Activated CD8-positive, alpha-beta memory T cell treated with anti-CD3 and anti-CD28 coated beads for 4 hours (primary cell): ENCODE data around the gene DHRS1.

Source experiments
- DNase-seq, 2 donors: peaks; one replicate each; pipeline ENCODE4 v3.0.0-alpha.2; 2020; ENCODE audit warnings: low read depth in 2 of 2

DHRS1 gene

DNA sequence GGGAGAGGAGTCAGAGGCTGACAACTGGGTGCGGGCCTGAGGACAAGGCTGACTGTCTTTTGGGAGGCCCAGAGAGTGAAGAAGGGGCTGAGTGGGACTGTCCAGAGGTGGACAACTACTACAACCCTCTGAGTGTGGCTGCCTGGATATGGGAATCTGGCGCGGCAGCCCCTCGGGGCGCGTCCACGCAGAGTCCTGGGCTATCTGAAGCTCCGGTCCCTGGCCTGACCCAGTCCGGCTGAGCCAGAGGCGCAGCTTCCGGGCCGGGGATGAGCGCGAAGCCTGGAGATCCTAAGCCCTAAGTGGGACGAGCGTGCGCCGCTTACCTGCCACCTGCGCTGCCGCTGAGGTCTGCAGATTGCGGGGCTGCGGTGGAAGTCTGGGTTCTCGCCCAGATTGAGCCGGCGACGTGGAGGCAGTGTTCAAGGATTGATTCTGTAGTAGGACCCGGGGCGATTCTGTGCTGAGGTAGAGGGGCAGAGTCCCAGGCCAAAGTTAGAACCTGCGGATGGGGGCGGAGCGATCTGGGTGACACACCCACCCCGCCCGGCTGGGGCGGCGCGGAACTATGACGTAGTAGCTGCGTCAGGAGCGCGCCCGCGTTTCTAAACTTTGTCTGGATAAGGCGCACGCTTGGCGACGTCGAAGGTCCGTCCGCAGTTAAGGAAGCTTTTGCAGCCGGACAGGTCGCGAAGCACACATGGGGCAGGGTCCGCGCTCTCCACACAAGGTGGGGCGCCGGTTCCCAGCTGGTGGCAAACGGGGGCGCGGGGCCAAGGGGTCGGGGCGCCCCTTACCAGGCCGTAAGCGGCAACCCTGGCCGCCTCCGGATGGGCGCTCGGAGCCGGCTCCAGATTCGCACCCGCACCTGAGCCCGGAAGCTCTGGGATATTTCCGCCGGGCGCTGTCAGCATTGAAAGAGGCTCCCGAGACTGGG is at the start of gene DHRS1, which contains the start of gene NOP9:
TSS of gene DHRS1 (minus strand) at position 526 of the 937 bp plus-strand sequence. CDS start 674 bp downstream, outside the sequence.
TSS of gene NOP9 (plus strand) at position 596 of the 937 bp plus-strand sequence. CDS start at position 701, 105 bp downstream.
- DNase-seq, result peak; percentile 81 to 85

DNA sequence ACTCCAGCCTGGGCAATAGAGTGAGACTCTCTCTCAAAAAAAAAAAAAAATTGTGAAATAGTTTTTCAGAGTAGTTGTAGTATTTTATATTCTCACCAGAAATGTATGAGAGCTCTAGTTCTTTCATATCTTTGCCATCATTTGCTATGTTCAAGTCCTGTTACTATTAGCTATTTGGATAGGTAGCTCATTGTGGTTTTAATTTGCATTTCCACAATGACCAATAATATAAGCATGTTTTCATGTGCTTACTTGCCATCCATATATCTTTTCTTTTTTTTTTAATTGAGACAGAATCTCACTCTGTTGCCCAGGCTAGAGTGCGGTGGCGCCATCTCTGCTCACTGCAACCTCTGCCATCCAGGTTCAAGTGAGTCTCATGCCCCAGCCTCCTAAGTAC is 48.6 kb upstream of the DHRS1 start:
- no peak for DNase-seq

DNA sequence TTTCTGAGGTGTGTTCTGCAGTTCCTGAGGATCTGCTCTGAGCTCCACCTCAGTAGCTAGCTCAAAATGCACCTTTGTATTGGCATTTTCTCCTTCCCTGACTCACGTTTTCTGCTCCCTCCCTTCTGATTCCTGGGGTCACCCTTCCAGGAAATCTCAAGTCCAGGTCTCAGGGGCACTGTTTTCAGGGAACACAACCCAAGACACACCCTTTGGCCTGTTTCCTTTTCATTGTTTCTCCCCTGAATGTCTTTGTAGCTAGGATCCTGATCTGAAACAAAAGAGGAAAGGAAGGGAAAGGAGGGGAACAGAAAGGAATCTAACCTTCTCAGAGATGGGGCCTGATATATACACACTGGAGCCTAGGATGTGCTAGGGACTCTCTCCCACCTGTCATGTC is 47.6 kb upstream of the DHRS1 start:
- no peak for DNase-seq

DNA sequence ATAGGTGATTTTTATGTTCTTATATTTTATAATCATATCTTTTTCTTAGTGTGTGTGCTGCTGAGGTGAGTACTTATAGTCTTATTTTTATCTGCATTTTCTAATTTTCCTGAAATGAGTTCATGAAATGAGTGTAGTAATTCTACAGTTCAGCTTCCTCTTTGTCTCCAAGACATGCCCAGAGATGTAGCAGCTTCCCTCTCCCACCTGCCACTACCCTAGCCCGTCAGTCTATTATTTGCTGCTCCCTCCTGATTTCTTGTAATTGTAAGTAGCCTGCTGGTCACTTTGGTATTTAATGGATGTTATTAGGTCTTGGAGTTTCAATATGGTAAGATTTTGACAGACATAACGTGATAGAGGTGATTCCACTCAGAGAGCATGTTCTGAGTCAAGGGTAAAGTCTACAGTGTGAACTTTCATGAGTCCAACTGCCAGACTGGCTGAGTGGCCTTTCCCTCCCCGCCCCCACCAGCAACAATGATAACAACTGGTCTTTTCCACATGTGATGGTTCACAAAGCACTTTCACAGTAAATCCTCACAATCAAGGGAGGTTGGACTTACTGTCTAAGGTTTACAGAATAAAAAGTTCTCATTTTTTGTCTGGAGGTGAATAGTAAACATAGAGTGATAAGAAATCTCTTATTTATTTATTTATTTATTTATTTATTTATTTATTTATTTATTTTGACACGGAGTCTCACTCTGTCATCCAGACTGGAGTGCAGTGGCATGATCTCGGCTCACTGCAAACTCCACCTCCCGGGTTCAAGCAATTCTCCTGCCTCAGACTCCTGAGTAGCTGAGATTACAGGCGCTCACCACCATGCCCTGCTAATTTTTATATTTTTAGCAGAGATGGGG is 44.4 kb upstream of the DHRS1 start:
- no peak for DNase-seq

DNA sequence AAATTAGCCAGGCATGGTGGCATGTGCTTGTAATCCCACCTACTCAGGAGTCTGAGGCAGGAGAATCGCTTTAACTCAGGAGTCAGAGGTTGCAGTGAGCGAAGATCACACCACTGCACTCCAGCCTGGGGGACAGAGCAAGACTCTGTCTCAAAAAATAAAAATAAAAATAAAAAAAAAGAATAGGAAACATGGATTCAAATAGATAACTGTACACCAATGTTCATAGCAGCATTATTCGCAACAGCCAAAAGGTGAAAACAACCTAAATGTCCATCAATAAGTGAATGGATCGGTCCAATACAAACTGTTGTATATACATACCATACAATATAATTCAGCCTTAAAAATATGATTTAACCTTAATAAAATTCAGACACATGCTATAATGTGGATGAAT is 43.3 kb upstream of the DHRS1 start:
- DNase-seq, result no peak

DNA sequence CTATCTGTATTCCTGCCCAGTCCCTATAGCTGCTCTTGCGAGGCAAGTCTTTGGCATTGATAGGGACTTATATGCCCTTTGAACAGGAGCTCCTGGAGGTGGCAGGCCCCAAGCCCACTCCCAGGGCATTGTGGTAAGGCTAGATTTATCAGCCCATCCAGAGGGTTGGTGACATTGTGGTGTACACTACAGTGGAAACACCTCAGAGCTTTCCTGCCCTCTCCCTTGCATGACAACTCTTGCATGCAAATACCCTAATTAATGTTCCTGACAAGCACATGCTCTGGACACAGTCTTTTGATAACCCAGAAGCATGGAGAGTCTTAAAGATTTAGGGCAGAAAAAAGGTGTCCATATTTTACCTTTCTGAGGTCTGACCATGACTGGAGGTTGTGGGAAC is 41.0 kb upstream of the DHRS1 start:
- no peak for DNase-seq

DNA sequence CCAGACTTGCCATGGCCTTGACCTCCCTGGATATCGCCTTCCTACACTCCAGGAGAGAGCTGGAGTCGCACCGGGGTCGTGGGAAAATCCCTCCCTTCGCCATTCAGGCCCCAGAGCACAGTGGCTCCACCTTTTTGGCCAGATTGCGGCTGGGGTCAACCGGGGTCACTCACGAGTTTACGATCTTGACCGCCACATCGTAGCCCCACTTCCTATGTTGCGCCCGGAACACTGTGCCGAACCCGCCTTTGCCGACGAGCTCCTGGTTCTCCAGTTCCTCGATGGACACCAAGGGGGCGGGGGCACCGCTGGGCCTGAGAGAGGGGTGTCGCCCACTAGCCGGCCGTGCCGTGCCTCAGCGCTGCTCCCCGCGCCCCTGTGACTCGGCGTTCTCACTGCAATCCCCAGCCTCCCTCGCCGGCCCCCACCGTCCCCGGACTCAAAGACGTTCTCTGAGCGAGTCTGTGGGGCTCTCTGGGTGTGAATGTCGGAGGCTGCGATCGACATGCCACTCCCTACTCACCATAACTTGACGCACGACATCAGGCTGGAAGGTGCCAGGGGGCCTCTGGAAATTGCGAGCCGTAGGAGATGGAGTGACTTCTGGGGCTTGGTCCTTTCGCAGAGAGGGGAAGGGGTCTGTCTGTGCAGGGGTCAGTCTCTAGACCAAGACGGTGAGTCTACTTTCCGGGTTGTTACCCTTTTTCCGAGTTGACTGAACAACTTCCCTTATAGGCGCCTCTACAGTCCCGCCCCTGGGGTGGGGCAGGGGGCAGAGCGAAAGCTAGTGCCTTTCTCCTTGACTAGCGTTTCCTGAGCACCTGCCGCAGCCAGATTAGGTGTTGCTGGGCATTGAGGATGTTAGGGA is 39.9 kb upstream of the DHRS1 start, which contains the start of gene RIPK3:
TSS of gene RIPK3 (minus strand) at position 708 of the 868 bp plus-strand sequence. CDS start at position 543, 165 bp downstream.
- peak; percentile 32 to 38 for DNase-seq

DNA sequence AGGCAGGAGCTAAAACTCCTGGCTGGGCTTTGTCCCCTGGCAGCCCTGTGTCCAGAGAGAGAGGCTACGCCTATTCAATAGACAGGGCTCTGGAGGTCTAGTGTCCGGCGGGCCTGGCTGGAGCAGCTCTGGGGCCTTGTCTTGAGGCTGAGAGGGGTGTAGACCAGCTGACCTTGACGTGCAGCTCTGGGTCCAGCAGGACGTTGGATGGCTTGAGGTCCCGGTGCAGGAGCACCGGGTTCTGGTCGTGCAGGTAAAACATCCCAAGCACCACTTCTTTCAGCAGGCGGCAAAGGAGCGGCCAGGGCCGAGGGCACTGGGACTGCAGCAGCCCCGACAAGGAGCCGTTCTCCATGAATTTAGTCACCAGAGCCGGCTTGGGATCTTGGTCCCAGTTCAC is 39.3 kb upstream of the DHRS1 start:
- no peak for DNase-seq

DNA sequence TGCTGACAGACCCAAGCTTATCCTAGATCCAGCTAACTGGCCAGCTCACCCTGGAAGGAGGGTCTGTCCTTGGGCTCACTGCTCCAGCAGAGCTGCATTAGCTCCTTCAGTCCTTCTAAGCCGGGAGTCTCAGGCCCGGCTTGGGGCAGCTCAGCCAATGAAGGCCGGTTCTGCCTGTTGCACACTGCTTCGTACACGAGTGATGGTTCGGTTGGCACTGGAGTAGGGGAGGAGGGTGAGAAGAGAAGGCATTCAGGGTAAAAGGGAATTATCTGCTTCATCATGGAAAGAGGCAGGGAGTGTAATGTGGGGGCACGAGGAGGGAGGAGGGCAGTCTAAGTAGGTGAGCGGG is 38.2 kb upstream of the DHRS1 start:
- DNase-seq, result no peak

DNA sequence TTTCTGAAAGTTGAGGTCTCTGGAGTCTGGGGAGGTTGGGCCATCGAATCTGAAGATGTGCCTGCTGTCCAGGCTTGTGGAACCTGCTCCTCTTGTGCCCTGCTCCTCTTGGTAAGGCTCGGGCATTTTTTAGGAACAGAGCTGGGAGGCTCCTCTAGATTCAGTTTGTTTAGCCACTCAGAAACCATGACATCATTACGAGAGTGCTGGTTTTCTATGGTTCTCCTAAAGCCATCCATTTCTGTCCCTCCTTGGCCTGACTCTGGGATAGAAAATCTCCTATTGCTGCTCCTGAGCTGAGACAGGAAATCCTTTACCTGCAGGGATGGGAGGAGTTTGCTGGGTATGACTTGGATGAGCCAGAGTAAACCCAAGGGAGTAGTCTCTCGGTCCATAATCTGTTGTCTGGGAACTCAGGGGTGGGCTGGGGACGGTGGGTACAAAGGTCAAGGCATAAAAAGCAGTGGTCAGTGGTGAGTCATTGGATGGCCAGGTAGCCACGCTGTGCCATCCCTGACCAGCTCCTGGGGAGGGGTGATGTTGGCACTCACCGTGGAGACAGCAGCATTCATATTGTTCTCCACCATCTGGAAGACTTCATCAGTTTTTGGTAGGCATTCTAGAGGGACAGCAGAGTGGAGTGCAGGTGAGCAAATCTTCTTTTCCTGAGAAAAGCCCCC is 37.7 kb upstream of the DHRS1 start:
- DNase-seq, result no peak

DNA sequence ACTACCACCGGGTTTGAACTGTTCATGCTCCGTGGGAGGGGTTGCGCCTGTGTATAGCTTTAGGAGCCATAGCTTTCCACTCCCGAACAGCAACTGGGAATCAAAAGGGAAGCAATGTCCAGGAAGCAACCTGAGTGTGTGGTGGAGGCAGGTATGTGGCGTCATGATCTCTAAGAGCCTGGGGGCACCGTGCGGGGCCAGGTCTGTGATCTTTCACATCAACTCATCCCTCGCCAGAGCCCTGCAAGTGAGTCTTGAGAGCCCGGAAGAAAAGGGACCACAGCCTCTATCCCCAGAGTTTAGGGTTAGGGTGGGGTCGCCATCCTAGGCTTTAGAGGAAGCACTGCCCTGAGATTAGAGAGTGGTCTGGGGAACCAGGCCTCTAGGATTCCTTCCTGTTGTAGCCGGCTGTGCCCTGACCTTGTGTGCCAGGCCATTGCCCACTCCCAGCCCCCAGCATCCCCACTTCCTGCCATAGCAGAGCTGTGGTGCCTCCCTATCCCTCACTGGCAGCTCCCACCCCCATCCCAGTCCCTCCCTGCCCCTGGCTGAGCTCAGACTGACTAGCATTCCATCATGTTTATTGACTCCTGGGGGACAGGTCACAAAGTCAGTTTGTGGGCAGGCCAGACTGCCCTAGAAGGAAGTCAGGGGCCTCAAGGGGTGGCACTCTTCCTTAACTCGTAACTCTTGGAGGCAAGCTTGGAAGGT is 36.0 kb upstream of the DHRS1 start:
- DNase-seq, result no peak

DNA sequence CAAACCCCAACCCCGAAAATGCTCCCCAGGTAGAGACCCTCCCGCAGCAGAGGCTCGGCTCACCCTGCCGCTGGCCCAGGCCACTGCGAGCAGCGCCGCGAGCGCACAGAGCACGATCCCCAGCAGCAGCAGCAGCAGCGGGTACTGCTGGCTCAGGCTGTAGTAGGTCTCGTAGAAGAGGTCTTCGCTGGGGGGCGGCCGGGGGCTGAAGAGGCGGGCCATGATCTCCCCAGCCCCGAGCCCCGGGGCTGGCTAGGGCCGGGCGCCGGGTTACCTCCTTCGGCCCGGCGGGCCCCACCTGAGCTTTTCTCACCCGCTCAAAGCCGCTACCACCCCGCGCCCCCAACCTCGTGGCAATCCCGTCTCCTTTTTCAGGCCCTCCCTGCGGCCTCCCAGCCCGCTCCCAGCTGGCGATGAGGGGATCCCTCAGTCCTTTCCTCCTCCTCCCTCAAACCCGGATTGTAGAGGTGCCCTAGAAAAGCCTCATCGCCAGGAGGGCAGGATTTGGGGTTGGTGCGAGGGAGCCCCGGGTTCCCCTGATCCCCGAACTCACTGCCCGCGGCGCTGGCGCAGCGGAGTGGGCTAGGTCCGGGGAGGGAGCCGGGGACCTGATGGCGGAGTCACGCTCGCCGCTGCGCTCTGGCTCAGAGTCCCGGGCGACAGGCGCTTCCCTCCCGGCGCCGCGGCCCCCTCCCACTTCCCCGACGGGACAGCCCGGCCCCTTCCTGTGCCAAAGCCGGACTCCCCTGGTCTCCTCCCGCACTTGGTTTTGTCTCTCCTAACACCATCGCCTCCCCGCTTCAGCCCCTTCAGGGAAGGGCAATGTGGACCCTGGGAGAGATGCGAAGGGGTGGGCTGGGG is 35.1 kb upstream of the DHRS1 start, which contains the start of gene ADCY4:
TSS of gene ADCY4 (minus strand) at position 641 of the 861 bp plus-strand sequence. CDS start at position 222, 419 bp downstream.
- DNase-seq, result no peak

DNA sequence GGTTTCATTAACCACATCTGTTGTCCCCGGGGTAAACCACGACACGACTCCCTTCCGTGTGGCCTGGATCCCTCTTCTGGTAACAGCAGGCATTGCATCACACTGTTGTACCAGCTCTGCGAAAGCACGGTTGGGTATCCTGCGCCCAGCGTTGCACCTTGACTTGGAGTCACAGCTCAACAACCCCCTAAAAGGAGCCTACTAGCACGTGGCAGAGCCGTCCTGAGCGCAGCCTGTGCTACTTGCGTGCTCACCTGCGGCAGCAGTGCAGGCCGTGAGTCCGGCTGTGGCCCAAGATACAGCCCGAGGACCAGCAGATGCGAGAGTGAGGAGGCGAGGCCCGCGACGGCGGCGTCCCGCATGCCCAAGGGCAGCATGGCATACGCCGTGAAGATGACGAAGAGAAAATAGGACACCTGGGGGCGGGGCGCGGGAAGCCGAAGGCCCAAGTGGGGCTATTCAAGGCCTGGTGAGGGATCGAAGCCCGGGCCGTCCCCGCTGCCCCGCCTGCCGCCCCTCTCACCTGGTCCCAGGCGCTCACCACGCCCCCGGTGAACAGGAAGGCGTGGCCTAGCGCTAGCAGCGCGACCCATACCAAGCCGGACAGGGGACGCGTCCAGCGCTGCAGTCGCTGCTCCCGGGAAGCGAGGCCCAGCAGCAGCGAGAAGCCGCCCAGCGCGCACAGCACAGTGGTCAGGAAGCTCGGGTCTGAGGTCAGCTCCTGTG is 32.9 kb upstream of the DHRS1 start:
- DNase-seq, result peak; percentile 71 to 75

DNA sequence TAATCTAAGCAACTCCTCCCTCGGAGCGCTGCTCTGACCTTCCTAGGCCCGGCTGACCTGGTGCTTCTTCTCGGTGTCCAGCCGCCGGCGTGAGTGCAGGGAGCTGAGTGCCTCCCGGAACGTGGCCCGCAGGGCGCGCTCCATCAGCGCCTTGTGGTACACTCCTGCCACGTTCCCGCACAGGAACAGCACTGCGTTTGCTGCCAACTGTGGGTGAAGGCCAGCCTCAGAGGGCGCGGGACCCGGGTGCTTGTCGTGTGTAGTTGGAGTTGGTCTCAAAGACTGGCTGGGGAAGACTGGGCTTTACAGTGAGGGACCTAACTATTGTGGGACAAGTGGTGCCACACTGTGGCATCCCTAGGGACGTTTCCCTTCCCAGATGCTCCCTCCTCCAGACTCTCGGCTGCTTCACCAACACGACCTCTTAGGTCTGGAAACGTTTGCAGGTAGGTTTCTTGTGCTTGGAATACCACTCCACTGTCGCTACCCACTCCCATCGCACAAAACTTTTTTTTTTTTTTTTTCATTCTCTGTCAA is 32.2 kb upstream of the DHRS1 start:
- no peak for DNase-seq

DNA sequence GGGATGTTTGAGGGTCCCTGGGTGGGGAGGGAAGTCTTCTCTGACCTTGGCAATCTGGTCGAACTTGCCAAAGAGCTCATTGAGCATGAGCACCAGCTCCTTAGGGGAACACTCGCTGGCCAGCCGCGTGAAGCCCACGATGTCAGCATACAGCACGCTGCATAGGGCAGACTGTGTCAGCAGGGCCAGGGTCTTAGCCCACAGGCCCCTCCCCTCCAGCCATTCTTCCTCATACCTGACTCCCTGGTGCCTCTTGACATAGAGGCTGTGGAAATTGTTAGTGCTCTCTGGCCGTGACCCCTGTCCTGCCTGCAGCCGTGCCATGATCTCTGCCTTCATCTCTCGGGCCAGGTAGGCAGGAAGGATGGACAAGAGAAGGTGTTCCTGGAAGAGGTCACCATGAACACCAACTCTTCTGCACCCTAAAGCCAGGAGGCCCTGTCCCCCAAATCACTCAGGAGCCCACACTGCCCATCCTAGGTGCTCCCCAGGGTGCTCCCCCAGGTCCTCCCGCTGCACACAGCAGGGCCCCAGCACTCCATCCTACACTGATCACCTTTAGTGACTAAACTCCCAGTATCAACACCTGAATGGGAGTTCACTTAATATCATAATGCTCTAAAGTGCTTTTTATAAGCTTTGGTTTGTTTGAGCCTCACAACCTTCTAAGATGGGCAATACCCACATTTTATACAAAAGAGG is 31.5 kb upstream of the DHRS1 start:
- no peak for DNase-seq

DNA sequence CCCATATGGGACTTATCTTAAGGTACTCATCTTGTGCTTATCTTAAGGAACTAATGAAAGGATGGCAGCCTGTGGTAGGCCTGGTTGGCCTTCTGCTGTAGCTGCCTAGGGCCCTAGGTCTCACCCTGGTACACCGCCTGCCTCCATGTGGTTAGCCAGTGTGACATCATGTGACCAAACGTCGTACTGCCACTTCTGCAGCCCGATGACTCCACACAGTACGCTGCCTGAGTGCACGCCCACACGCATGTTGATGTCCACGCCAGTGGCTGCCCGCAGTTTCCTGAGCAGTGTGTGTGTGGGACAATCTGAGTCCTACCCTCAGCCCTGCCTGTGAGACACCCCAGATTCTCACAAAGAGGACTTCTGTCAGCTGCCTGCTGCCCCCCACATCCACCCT is 30.2 kb upstream of the DHRS1 start:
- peak; percentile 62 for DNase-seq

DNA sequence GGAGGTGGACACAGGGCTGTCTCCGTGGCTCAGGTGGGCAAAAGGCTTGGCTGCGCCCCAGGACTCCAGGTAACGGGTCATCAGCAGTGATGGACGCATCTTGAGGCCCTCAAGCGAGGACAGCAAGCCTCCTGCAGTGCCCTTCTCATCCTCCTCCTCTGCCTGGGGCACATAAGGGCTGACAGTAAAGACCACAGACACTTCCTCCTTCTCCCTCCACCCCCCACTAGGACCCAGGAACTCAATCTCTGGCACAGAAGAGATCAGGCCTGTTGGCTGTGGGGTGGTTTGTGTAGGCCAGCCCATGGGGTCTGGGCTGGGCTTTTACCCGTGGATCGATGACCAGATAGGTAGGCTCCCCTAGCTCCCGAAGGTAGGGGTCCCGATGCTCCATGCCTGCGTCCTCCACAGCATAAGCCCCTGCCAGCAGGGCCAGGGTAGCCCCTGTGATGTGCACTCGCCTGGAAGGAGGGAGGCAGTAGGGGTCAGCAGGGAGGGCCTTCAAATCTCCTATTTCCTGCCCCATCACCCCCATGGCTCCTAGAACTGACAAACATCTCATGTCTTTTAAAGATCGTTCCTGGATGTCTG is 29.6 kb upstream of the DHRS1 start:
- no peak for DNase-seq
